Frontal cortex (tissue), 4 donors: ENCODE results near the gene HLA-DRA. TPM values are rescaled to one million over a fixed set of nuclear protein-coding genes. Genes with fewer than 3 reads are reported as not detected.
"Not testable (repeated sequence)": the region's sequence is repeated elsewhere in the genome, so short reads cannot be mapped to it uniquely, and the experiment has no call there.

ENCODE experiments used
- DNase-seq, 2 donors: peaks; one replicate each; pipeline ENCODE4 v3.0.0; 2012; ENCODE audit warnings: low spot score in 2 of 2
- FAIRE-seq: peaks from 2 replicates; lab custom pipeline; 2012; peaks lifted over from hg19 to GRCh38; lab: Jason Lieb, UNC
- total RNA-seq: library from RNA; depleted of rRNA; stranded (reverse); fragments of >200 nt; gene quantifications from one replicate; pipeline ENCODE4 v1.2.3, GENCODE V29; 2014
- donor health status: control.
- donor health status: control.
- donor health status: control.

Gene HLA-DRA
- total RNA-seq, 1 donor from 2014 or later, result 2.0 TPM

DNA sequence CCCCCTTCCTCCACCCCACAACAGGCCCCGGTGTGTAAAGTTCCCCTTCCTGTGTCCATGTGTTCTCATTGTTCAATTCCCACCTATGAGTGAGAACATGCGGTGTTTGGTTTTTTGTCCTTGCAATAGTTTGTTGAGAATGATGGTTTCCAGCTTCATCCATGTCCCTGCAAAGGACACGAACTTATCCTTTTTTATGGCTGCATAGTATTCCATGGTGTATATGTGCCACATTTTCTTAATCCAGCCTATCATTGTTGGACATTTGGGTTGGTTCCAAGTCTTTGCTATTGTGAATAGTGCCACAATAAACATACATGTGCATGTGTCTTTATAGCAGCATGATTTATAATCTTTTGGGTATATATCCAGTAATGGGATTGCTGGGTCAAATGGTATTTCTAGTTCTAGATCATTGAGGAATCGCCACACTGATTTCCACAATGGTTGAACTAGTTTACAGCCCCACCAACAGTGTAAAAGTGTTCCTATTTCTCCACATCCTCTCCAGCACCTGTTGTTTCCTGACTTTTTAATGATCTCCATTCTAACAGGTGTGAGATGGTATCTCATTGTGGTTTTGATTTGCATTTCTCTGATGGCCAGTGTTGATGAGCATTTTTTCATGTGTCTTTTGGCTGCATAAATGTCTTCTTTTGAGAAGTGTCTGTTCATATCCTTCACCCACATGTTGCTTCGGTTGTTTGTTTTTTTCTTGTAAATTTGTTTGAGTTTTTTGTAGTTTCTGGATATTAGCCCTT lies 28.2 kb downstream of the HLA-DRA start:
- not testable (repeated sequence) for DNase-seq, FAIRE-seq

DNA sequence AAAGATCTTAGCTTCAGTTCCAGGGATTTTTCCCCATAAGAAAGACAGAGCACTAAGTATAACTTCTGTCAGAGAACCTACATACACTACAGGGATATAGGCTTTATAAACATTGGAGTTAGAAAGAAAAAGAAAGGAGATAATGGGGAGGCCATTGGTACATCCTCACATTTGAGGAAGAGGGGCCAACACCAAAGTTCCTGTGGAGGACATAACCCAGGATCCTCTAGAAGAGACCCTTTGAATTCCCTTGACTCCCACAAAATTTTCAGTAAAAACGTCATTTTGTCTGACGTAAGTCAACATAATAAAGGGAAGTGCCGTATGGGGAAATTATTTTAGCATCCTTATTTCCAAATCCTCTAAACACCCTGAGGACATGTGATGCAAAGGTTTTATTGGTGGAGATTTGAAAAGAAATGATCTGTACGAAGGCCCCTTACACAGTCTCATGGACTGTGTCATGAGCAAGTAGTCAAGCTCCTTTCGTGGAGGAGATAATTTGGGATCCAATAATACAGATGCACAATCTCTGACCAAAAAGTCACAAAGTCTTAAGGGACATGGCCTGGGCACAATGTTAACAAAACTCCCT lies 33.2 kb downstream of the HLA-DRA start:
- DNase-seq (no peak), FAIRE-seq (no peak)

DNA sequence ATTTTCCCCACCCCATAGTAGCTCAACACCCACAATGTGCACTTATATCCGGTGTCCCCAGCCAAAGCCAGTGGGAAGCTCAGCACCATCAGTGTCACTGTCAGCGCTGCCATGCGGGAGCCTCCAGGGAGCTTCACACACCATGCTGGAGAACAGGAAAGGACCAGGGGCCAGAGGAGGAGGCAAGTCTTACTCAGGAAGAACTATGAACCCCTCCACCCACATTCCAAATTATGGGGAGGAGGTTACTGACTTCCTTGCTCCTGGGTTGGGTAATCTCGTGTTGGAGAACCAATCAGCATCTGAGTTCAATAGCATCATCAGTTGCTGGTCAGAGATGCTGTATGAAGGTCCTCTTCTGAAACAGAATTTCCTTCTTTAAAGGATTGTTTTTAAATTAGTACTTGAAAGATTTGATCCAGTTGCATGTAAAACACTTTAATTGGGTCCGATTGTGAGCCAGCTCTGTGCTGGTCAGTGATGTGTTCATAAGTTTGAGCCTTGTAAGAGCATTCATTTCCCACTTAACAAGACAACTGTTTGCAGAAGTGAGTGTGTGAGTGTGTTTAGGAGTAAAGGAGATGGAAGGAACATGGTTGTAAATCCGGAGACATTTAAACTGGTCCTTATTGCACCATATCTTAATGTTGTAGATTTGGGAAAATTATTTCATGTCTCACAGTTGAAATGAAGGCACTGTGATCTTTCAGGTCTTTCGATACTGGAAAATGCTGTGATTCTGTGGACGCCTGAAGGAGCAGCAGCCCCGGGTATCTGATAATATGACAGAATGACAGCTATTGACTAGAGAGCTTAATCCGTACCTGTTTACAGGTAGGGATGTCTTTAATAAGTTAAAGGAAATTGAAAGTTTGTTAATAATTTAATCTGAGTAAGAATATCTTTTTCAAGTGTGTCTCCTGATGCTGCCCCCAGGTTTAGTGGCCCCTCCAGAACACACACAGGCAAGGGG lies 34.0 kb downstream of the HLA-DRA start:
- not testable (repeated sequence) for FAIRE-seq, DNase-seq

DNA sequence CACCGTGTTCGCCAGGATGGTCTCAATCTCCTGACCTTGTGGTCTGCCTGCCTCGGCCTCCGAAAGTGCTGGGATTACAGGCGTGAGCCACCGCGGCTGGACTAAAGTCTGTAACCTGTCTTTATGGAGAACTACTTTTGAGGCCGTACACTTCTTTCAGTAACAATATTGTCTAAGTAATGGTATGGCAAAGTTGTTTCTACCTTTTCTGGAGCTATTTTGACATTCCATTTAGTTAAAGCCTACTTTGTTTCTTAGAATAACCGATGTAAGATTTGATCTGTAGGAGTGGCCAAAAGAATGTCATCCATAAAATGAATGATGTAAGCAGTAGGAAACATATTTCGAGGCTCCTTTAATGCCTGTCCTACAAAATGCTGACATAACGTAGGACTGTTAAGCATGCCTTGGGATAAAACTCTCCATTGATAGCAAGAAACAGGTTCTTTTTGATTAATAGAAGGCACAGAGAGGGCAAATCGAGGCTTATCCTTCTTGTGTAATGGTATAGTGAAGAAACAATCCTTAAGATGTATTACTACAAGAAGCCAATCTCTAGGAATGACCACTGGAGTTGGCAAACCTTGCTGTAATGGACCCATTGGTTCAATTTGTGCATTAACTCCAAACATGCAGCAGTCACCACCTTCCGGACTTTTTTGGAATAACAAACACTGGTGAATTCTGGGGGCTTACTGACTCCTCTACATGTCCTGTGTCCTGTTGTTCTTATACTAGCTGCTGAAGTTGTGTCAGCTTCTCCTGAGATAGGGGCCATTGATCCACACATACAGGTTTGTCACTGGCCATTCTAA lies 35.9 kb downstream of the HLA-DRA start:
- no peak for FAIRE-seq
- no peak for DNase-seq

DNA sequence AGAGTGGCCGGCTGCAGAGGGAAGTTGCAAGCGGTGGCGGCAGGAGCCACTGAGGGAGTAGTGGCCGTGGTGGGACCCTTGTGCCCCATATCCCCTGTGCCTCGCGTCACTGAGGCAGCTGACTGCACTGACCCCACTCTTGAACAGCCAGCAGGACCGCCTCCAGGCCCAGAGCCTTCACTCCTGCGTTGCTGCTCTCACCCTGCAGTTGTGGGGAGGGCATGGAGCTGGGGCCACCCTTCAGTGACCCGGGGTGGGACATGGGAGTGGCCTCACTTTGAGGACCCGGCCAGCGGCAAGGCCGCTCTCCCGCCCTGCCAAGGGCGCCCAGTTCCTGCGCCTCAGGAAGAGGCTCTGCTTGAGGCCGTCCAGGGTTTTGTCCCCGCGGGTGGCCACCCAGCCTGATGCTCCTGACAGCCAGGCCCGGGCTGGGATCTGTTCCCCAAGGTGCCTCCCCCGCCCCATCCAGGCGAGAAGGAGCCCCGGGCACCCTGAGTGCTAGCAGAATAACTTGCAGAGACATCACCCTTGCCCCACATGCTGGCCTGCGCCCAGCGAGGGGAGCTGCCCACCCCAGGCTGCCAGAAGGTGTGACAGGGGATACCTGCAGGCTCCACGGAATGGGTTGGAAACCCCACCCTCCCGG lies 44.4 kb downstream of the HLA-DRA start:
- FAIRE-seq (no peak), DNase-seq (no peak)

DNA sequence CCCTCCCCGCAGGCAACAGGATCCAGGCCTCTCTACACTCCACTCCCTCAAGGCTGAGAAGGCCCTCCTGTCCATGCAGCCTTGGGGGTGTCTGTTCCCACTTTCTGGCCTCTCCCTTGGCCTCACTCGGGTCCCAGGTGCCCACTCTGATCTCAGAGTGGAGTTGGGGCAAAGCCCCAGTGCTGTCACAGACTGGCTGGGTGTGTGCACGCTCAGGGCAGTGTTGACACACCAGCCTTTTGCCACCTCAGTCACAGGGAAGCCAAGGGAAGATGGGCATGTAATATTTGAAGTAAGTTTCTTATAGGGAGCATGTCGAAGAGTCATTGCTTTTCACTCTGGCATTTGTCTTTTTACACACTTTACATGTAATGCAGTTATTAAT lies 44.9 kb downstream of the HLA-DRA start:
- no peak for FAIRE-seq
- no peak for DNase-seq

DNA sequence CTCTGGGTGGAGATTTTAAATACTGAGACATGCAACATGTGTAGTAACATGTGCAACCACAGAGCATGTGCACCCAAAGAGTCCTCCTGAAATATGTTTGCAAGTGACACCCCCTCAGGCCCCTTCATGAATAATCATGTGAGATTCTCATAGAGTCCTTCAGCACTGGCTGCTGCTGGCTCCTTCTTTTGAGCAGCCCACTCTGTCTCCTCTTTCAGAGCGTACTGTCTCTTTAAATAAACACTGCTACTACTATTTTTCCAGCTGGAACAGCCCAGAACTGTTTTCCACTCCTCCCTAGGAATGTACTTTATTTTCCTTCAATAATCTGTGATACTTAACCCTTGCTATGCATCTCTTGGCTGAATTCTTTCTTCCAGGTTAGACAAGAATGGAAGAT lies 48.4 kb downstream of the HLA-DRA start:
- DNase-seq (no peak), FAIRE-seq (no peak)

DNA sequence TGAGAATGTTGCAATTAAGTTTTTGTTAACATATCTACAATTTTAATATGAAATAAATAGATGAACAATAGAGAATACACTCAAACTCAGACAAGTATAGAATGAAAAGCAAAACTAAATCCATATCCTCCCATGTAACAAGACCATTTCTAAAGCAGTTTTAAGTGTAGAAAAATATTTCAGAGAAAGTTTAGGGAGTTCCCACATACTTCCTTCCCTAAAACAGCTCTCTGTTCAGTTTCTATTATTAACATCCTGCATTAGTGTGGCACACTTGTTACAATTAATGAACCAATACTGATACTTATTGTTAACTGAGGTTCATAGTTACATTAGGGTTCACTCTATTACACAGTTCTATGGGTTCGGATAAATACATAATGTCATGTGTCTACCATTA lies 52.0 kb downstream of the HLA-DRA start:
- FAIRE-seq (no peak), DNase-seq (no peak)

DNA sequence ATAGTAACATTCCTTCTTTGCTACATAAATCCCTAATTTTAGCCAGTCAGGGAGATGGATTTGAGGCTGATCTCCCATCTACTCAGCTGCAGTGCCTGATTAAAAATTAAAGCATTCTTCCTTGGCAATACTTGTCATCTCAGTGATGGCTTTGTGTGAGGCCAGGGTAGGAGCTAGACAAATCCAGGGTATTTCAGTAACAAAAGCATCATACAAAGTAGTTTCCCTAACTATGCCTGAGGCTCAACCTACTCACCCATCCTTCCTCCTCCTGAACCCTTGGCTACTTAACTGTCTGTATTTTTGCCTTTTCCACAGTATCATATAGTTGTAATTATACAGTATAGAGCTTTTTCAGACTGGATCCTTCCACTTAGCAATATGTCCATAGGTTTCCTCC lies 52.7 kb downstream of the HLA-DRA start:
- DNase-seq (no peak), FAIRE-seq (no peak)

Other genes with a start within 250 kb of the HLA-DRA start
- gene PBX2, start 249.7 kb upstream of the HLA-DRA start, total RNA-seq, result 11.8 TPM
- gene GPSM3, start 247.2 kb upstream of the HLA-DRA start, total RNA-seq, result 0.41 TPM
- gene NOTCH4, start 215.8 kb upstream of the HLA-DRA start, total RNA-seq, result 5.3 TPM
- gene TSBP1, start 68.0 kb upstream of the HLA-DRA start, total RNA-seq, result not detected
- not detected for gene BTNL2, start 32.7 kb upstream of the HLA-DRA start, total RNA-seq
- gene HLA-DRB5, start 90.4 kb downstream of the HLA-DRA start, total RNA-seq, result 1.6 TPM
- 3.7 TPM for gene HLA-DRB1, start 150.0 kb downstream of the HLA-DRA start, total RNA-seq
- not detected for gene HLA-DQA1, start 197.5 kb downstream of the HLA-DRA start, total RNA-seq
- 0.41 TPM for gene HLA-DQB1, start 226.8 kb downstream of the HLA-DRA start, total RNA-seq